Natural killer cell treated with Interleukin-12 subunit alpha and Interleukin-12 subunit beta and Interleukin-15 and Interleukin-18, amount 100 ng/mL, for 72 hours (primary cell): ENCODE data around the gene PDGFA. TPM values are rescaled to one million over a fixed set of nuclear protein-coding genes. Genes with fewer than 3 reads are reported as not detected.

ENCODE experiments used
- ATAC-seq, 2 donors: fragments of 150-1000 bp; cut with Tn5 transposase in 1 of 2; sonication (Bioruptor Pico), chemical (Tn5 transposase) in 1 of 2; 2 replicates each; pipeline ENCODE4 v1.10.0; 2021
- DNase-seq: peaks from one replicate; pipeline ENCODE4 v3.0.0; 2022; ENCODE audit warnings: low spot score
- H3K27ac Mint-ChIP-seq, 2 donors: 1 replicate in 1 of 2; 2 replicates in 1 of 2; pipeline ENCODE4 v1.8.0; 2022; ENCODE audit warnings: mixed read lengths in 2 of 2, mild to moderate bottlenecking in 1 of 2, moderate library complexity in 1 of 2
- H3K27me3 Mint-ChIP-seq, 2 donors: 1 replicate in 1 of 2; 2 replicates in 1 of 2; pipeline ENCODE4 v1.8.0; 2022; ENCODE audit warnings: mixed read lengths in 2 of 2
- H3K36me3 Mint-ChIP-seq: one replicate; pipeline ENCODE4 v1.8.0; 2022; ENCODE audit warnings: mixed read lengths
- H3K4me1 Mint-ChIP-seq, 2 donors: 1 replicate in 1 of 2; 2 replicates in 1 of 2; pipeline ENCODE4 v1.8.0; 2022; ENCODE audit warnings: low read depth in 2 of 2, mixed read lengths in 2 of 2, mild to moderate bottlenecking in 1 of 2
- H3K4me3 Mint-ChIP-seq: one replicate; pipeline ENCODE4 v1.8.0; 2022; ENCODE audit warnings: mixed read lengths
- H3K9me3 Mint-ChIP-seq: 2 replicates; pipeline ENCODE4 v1.8.0; 2022; ENCODE audit warnings: mixed read lengths
- total RNA-seq, 2 donors: library from RNA; stranded (reverse); gene quantifications; one replicate each; pipeline ENCODE4 v1.2.3, GENCODE V29; 2022

The PDGFA gene
- total RNA-seq, 2 donors from 2014 or later = 1.3 to 5.0 TPM

DNA sequence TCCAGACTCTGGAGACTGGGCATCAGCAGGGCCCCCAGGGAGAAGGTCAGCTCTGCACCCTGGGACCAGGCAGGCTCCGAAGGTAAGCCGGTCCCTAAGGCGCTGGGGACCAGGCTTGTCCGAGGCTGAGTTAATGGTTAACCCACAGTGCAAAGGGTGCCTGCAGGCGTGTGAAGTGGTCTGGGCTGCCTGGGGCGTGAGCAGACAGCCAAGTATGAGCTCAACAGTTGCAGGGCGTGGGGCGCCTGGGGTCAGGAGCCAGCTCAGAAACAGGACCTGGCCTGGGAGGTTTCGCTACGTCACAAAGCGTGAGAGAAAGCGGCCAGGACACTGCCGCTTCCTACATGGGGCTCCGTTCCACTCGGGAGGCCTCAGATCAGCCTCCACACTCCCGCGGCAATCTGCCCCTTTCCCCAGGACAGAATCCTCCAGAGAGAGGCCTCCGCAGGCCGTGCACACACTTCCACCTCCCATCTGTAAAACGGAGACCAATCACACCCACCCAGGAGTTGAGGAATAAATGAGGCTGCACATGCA, 16.0 kb downstream of the PDGFA start:
- H3K9me3 Mint-ChIP-seq = no peaks in the 10 kb centered on the region
- H3K4me3 Mint-ChIP-seq = no peak overlapping the region
- DNase-seq (no peak), ATAC-seq (no peak)
- no peaks in the 10 kb centered on the region for H3K36me3 Mint-ChIP-seq
- no peak overlapping the region for H3K27ac Mint-ChIP-seq
- no peaks in the 10 kb centered on the region for H3K4me1 Mint-ChIP-seq
- no peaks in the 10 kb centered on the region for H3K27me3 Mint-ChIP-seq

DNA sequence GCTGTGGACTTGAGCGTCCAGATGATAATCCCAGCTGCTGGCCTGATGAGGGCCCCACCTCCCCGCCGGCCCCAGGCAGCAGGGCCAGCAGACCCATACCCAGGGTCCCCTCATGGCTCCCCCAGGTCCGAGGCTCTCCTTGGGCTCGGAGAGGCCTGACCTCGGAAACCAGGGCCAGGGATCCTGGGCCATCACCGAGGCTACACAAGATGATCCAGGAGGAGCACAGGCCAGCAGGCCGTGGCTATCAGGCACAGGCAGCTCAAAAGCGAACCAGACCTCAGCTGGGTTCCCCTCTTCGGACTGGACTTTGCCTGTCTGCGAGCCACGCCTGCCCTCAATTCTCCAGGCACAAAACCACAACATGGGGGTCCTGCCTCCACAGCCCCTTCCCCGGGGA, 17.4 kb downstream of the PDGFA start:
- Mint-ChIP-seq H3K36me3 (no peaks in the 10 kb centered on the region), H3K9me3 (no peaks in the 10 kb centered on the region), H3K4me1 (no peaks in the 10 kb centered on the region), H3K27me3 (no peaks in the 10 kb centered on the region), H3K4me3 (no peak overlapping the region), H3K27ac (no peak overlapping the region)
- no peak for ATAC-seq
- DNase-seq = no peak

DNA sequence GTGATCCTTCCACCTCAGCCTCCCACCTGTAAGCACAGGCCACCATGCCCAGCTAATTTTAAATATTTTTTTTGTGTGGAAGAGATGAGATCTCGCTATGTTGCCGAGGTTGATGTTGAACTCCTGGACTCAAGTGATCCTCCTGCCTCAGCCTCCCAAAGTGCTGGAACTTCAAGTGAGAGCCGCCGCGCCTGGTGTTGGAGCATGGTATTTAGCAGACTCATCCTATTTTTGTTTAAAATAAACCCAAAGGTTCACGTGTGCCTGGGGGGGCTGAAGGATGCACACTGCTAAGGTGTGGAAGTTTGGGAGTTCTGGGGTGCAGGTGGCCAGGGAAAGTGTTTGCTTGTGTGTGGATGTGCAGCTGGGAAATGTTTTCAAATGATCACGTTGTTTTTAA, 18.1 kb downstream of the PDGFA start:
- no peaks in the 10 kb centered on the region for H3K4me1 Mint-ChIP-seq
- no peaks in the 10 kb centered on the region for H3K27me3 Mint-ChIP-seq
- ATAC-seq = no peak
- DNase-seq = no peak
- no peaks in the 10 kb centered on the region for H3K9me3 Mint-ChIP-seq
- no peaks in the 10 kb centered on the region for H3K36me3 Mint-ChIP-seq
- H3K4me3 Mint-ChIP-seq = no peak overlapping the region
- H3K27ac Mint-ChIP-seq = no peak overlapping the region

DNA sequence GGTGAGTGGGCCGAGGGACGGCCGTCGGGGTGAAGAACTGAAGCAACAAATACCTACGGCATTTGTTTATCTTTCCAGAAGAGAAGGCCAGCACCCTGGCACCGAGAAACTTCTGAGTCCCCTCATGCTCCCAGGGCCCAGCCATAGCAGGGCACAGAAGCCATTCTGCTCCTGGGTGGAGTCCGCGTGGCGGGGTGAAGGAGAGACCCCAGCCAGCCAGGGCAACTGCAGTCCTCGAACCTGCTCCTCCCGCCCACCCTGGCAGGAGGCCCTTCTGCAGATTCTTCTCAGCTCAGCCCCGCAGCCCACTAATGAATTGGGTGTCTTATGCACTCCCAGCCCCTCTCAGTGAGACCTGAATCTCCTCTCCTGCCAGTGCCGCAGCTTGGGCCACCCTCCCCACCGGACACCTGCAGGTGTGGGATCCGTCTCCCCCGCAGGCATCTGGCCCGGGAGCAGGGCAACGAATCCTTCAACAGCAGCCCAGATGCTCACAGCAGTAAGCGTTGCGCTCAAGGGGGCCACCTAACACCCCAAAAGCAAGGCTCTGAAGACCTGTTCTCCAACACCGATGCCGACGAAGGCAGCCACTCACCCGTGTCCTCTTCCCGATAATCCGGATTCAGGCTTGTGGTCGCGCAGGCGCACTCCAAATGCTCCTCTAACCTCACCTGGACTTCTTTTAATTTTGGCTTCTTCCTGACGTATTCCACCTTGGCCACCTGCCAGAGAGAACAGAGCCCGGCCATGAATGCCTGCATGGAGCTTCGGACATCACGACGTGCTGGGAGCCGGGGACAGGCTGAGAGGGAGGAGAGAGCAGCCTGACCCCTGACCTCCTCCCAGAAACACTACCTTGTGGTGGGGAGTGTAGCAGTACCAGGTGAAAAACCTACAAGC, 18.9 kb downstream of the PDGFA start:
- Mint-ChIP-seq H3K27ac (no peak overlapping the region), H3K27me3 (no peaks in the 10 kb centered on the region), H3K36me3 (no peaks in the 10 kb centered on the region), H3K4me1 (no peaks in the 10 kb centered on the region), H3K9me3 (no peaks in the 10 kb centered on the region), H3K4me3 (no peak overlapping the region)
- DNase-seq (no peak), ATAC-seq (no peak)

DNA sequence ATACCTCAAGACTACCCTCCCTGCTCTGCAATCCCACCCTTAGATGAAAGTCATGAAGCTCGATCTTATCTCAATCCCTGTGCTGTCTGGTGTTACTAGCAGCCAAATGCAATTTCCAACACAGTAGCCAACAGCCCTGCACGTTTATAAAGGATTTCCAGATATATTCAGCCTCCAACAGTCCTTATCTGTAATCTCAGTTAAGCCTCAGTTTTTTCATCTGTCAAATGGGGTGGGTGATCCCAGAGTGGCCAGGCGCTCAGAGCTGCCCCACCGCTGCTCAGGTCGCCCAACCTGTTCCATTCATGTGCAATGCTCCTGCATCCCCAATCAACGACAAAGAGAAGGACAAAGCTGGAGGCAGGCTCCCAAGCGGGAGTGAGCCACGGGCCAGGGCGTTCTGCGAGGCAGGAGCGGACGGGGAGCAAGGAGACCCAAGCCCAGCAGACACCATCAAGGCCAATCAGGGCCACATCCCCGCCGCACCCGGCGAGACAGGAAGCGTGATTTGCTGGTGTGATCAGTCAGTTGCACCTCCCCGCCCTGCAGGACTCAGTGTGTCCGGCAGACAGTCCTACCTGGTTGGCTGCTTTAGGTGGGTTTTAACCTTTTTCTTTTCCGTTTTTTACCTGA, 19.7 kb downstream of the PDGFA start:
- no peaks in the 10 kb centered on the region for H3K4me1 Mint-ChIP-seq
- H3K27me3 Mint-ChIP-seq = no peaks in the 10 kb centered on the region
- DNase-seq (no peak), ATAC-seq (no peak)
- no peaks in the 10 kb centered on the region for H3K9me3 Mint-ChIP-seq
- H3K4me3 Mint-ChIP-seq = no peak overlapping the region
- no peak overlapping the region for H3K27ac Mint-ChIP-seq
- H3K36me3 Mint-ChIP-seq = no peaks in the 10 kb centered on the region

DNA sequence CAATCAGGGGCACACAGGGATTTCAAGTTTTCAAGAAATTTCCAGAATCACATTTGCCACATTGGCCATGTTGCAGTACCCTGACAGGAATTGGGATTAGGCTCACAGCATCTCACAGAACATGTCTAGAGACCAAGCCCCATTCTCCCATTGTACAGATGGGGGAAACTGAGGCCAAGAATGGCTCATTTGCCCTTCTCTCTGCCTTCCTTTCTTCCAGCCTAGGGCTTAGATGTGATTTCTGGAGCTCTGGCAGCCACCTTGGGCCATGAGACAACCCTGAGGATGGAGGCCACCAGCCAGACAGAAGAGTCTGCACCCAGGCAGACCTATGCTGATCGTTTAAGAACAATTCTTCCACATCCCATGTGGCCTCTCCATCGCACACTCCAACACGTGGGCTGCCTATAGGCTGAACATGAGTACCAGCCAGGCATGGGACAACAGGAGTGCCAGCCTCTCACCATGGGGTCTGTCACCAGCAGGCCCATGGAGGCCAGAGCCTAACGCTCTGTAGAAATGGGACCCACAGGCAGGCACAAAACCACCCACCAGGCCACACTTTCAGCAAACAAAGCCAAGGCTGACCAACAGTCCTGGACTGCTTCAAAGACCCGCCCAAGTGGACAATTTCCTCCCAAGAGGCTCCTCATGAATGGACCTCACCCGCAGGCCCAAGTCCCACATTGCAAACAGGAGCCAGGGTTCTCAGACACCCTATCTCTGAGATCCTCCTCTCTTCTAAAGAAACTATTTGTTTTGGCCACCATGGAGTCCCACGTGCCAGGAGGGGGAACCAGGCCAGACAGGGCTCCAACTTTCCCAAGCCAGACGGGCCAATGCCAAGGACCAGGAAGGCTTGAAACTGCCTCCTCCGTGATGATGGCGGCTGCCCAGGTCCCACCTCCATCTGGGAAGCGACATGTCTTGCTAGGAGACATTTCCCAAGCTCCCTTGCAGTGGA, 20.7 kb downstream of the PDGFA start:
- ATAC-seq = no peak
- Mint-ChIP-seq H3K27me3 (no peaks in the 10 kb centered on the region), H3K4me3 (no peak overlapping the region), H3K27ac (no peak overlapping the region), H3K36me3 (no peaks in the 10 kb centered on the region), H3K4me1 (no peaks in the 10 kb centered on the region), H3K9me3 (no peaks in the 10 kb centered on the region)
- no peak for DNase-seq

DNA sequence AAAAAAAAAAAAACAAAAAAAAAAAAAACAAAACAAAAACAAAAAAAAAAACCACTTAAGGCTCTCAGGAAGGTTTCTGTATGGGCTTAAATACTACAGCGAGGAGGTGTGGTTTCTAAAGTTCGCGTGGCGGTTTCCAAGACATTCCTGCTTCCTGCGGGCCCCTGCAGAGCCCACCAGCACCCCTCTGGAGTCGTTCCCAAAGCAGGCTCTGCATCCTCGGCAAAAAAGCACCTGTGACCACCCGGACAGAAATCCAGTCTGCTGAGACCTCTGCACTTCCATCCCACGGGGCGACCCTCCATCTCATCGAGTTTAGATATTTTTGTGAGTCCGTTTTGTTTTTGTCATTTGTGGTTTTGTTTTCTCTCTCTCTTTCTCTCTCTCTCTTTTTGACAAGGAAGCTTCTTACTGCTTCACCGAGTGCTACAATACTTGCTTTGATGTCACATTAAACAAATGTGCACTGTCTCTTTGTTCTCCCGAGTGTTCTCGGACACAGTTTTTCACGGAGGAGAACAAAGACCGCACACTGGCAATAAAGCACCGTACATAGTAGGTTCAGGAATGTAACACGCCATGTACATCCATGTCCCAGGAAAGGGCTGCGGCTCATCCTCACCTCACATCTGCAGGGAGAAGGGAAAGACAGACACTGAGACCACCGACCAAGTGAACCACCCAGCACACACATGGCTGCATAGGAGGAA, 21.5 kb downstream of the PDGFA start:
- Mint-ChIP-seq H3K27ac (no peak overlapping the region), H3K4me3 (no peak overlapping the region), H3K9me3 (no peaks in the 10 kb centered on the region), H3K36me3 (no peaks in the 10 kb centered on the region), H3K27me3 (no peaks in the 10 kb centered on the region), H3K4me1 (no peaks in the 10 kb centered on the region)
- DNase-seq (no peak), ATAC-seq (no peak)

DNA sequence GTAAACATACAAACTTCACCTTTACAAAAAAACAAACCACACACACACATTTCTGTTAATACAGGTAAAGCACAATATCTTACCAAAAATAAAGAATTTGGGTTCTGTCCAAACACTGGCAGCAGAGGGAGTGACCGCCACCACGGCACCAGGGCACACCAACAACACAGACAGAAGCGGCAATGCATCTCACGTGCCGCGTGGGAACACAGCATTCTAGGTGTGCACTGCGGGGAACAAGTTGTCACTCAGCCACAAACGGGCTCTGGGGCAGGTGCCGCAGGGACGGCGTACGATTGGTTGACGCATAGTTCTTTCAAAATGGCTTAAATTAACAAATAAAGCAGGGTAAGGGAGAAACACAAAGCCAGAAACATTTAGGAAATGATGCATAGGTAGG, 22.3 kb downstream of the PDGFA start:
- Mint-ChIP-seq H3K4me1 (no peaks in the 10 kb centered on the region), H3K27ac (no peak overlapping the region), H3K9me3 (no peaks in the 10 kb centered on the region), H3K36me3 (no peaks in the 10 kb centered on the region), H3K4me3 (no peak overlapping the region), H3K27me3 (no peaks in the 10 kb centered on the region)
- DNase-seq (no peak), ATAC-seq (no peak)

DNA sequence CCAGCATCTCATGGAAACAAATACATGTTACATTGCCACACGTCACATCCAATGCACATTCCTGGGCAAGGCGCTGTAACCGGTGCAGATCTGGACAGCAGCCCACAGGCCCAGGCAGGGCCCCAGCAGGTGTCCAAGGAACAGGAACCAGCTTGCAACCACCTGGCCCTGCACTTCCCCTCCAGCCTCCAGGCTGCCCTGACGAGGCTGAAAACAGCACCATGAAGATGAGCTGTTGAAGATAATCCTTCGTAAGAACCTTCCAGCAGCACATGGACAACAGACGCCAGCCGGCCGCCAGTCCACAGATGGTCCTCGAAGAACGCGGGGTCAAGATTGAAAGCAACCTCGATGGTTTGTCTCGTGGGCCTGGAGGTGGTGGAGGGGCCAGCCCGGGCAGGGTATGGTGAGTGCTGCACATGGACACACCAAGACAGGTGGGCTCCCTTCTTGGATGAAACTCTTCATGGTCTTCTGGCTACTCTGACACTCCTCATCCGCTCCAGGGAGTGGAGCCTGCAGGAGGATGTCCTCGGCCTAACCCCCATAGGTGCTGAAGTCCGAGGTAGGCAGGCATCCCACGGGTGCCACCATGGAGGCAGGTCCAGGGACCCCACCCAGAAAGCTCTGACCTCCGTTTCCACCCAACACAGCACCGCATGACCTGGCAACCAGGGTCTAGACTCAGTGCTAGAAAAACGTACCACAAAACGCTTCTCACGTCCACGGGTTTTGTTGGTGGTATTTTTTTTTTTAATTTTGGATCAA, 22.9 kb downstream of the PDGFA start:
- no peaks in the 10 kb centered on the region for H3K36me3 Mint-ChIP-seq
- no peak overlapping the region for H3K27ac Mint-ChIP-seq
- H3K4me3 Mint-ChIP-seq = no peak overlapping the region
- H3K9me3 Mint-ChIP-seq = no peaks in the 10 kb centered on the region
- H3K27me3 Mint-ChIP-seq = no peaks in the 10 kb centered on the region
- H3K4me1 Mint-ChIP-seq = no peaks in the 10 kb centered on the region
- no peak for ATAC-seq
- no peak for DNase-seq

DNA sequence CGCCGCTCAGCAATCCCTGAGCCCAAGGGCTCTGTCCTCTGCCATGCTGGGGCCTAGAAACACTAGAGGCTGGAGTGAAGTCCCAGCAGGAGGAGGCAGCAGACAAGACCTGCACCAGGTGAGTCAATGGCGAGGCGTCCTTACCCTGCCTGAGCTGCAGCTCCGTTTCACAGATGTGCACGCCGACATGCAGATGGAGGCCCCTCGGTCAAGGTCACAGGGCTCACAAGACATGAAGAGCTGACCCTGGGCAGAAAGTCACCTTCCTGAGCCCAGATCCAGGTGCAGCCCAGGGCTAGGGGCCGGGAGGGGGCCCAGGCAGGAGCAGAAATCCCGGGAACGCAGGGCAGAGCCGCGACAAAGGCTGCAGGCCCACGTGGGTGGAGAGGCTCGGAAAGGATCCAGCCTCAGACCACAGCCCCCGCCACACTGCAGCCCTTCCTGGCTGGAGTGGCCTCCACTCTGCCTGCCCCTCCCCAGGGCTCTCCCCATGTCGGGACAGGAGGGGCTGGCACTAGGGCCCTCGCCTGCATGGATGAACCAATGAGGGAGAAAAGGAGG, 23.8 kb downstream of the PDGFA start:
- Mint-ChIP-seq H3K36me3 (no peaks in the 10 kb centered on the region), H3K9me3 (no peaks in the 10 kb centered on the region), H3K27me3 (no peaks in the 10 kb centered on the region), H3K4me1 (no peaks in the 10 kb centered on the region), H3K4me3 (no peak overlapping the region), H3K27ac (no peak overlapping the region)
- ATAC-seq = no peak
- no peak for DNase-seq

DNA sequence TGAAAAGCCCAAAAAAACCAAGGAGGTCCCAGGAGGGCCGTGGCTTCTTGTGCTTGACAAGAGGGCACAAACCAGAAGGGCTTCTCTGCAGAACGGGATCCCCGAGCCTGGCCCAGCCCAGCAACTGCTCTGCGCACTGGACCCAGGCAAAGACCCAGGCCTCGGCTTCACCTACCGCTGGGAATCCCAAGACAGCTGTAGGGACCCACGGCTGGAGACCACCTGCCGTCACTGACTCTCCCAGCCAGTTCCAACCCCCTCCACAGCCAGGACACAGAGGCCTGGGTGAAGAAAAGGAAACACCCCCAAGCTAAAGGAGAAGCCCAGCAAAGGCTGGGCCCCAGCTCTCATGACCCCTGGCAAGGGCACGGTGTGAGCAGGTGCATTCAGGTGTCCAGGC, 24.3 kb downstream of the PDGFA start:
- H3K4me1 Mint-ChIP-seq = no peaks in the 10 kb centered on the region

DNA sequence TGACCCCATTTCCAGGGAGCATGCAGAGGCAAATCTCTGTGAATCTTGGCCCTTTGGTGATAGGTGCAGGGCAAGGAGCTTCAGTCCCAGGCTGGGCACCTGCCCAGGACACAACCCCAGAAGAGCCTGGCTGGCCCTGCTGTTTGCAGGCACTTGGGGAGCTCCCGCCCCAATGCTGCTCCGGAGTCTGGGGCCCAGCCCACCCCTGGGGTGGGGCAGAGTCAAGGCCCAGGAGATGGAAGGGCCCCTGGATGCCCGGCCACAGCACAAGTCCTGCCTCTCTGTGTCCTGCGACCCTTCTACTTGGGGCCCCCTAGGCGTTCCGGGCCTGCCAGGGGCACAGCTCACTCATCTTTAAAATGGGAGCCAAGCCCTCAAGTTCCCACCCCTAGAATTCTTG, 24.7 kb downstream of the PDGFA start:
- H3K4me3 Mint-ChIP-seq = no peak overlapping the region
- H3K36me3 Mint-ChIP-seq = no peaks in the 10 kb centered on the region
- H3K27me3 Mint-ChIP-seq = no peaks in the 10 kb centered on the region

More for the DNA sequence above, 24.3 kb downstream of the PDGFA start:
- Mint-ChIP-seq H3K36me3 (no peaks in the 10 kb centered on the region), H3K27ac (no peak overlapping the region), H3K4me3 (no peak overlapping the region), H3K27me3 (no peaks in the 10 kb centered on the region), H3K9me3 (no peaks in the 10 kb centered on the region)
- ATAC-seq (no peak), DNase-seq (peak; percentile 48)

More for the DNA sequence above, 24.7 kb downstream of the PDGFA start:
- H3K4me1 Mint-ChIP-seq = no peaks in the 10 kb centered on the region
- ATAC-seq = no peak
- no peaks in the 10 kb centered on the region for H3K9me3 Mint-ChIP-seq
- peak; percentile 50 for DNase-seq
- no peak overlapping the region for H3K27ac Mint-ChIP-seq
